ENCODE results near the gene SIGLEC6.

SIGLEC6 gene

GRCh38 chr19:51471527-51471926 is 59.9 kb downstream of the SIGLEC6 start:
- Histone ChIP-seq H3K9me3 (no peaks in the 10 kb centered on the region), H3K27ac (no peak overlapping the region)
- TF ChIP-seq, protein P1, sequence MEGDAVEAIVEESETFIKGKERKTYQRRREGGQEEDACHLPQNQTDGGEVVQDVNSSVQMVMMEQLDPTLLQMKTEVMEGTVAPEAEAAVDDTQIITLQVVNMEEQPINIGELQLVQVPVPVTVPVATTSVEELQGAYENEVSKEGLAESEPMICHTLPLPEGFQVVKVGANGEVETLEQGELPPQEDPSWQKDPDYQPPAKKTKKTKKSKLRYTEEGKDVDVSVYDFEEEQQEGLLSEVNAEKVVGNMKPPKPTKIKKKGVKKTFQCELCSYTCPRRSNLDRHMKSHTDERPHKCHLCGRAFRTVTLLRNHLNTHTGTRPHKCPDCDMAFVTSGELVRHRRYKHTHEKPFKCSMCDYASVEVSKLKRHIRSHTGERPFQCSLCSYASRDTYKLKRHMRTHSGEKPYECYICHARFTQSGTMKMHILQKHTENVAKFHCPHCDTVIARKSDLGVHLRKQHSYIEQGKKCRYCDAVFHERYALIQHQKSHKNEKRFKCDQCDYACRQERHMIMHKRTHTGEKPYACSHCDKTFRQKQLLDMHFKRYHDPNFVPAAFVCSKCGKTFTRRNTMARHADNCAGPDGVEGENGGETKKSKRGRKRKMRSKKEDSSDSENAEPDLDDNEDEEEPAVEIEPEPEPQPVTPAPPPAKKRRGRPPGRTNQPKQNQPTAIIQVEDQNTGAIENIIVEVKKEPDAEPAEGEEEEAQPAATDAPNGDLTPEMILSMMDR (IDR thresholded peaks at IDR 0.05), result no peak

DNA sequence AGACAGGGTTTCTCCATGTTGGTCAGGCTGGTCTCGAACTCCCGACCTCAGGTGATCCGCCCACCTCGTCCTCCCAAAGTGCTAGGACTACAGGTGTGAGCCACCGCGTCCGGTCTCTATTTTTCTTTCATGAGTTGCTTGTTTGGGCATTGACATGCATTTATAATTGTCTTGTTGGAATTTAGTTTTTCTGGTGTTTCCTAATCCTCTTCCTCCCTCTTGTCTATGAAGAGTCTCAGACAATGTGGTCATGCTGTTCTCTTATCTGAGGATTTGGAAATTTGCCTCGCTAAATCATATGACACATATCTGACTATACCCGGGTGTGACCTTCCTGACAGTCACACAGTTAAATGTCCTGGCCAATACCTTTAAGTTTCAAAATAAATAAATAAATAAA is 60.5 kb downstream of the SIGLEC6 start:
- Histone ChIP-seq H3K9me3 (no peaks in the 10 kb centered on the region), H3K27ac (no peak overlapping the region), H3K4me3 (ENCODE audit: low read depth in 1 of 2, low read length in 1 of 2) (no peak overlapping the region), H3K4me1 (ENCODE audit: control insufficient read depth in 1 of 2, insufficient read depth in 1 of 2, low read depth in 1 of 2, low read length in 1 of 2) (peaks cover 37 to 38% of the 10 kb centered on the region in 2 experiments), H3K27me3 (no peaks in the 10 kb centered on the region), H3K36me3 (no peaks in the 10 kb centered on the region)
- TF ChIP-seq, protein P1 (IDR thresholded peaks at IDR 0.05), result no peak

More at GRCh38 chr19:51471527-51471926, 59.9 kb downstream of the SIGLEC6 start:
- H3K4me3 ChIP-seq (ENCODE audit: low read depth in 1 of 2, low read length in 1 of 2), result no peak overlapping the region
- H3K4me1 ChIP-seq (ENCODE audit: control insufficient read depth in 1 of 2, insufficient read depth in 1 of 2, low read depth in 1 of 2, low read length in 1 of 2), result peaks cover 31 to 33% of the 10 kb centered on the region in 2 experiments
- H3K36me3 ChIP-seq, result no peaks in the 10 kb centered on the region
- no peaks in the 10 kb centered on the region for H3K27me3 ChIP-seq

DNA sequence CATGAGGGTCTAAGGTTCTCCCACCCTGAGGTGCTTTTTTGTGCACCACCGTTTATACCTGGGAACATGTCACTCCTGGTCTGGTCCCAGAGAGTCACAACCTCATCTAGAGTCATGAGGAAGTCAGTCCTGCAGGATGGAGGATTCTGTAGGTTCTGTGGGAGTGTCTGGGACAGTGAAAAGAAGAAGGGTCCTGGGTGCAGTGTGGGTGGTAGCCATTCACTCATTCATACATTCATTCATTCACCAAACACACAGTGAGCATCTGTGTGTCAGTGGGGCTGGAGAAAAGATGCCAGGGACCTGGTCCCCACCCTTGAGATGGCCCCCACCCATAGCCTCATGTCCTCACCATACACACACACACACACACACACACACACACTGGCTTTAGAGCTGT is 61.8 kb downstream of the SIGLEC6 start:
- Histone ChIP-seq H3K27ac (peak overlapping the region; percentile 55), H3K27me3 (no peaks in the 10 kb centered on the region), H3K9me3 (no peaks in the 10 kb centered on the region), H3K4me1 (ENCODE audit: control insufficient read depth in 1 of 2, insufficient read depth in 1 of 2, low read depth in 1 of 2, low read length in 1 of 2) (peaks cover 39 to 43% of the 10 kb centered on the region in 2 experiments), H3K4me3 (ENCODE audit: low read depth in 1 of 2, low read length in 1 of 2) (no peak overlapping the region), H3K36me3 (no peaks in the 10 kb centered on the region)
- TF ChIP-seq, protein P1 (IDR thresholded peaks at IDR 0.05), result no peak

- H3K4me1 ChIP-seq (ENCODE audit: control insufficient read depth in 1 of 2, insufficient read depth in 1 of 2, low read depth in 1 of 2, low read length in 1 of 2), result peaks cover 42 to 46% of the 10 kb centered on the region in 2 experiments
- H3K4me3 ChIP-seq (ENCODE audit: low read depth in 1 of 2, low read length in 1 of 2), result no peak overlapping the region
- peak overlapping the region; percentile 55 for H3K27ac ChIP-seq
- TF ChIP-seq, protein P1 (IDR thresholded peaks at IDR 0.05), result no peak
- no peaks in the 10 kb centered on the region for H3K27me3 ChIP-seq
- no peaks in the 10 kb centered on the region for H3K36me3 ChIP-seq
- no peaks in the 10 kb centered on the region for H3K9me3 ChIP-seq
These were observed 62.3 kb downstream of the SIGLEC6 start for GRCh38 chr19:51469162-51469561.

DNA sequence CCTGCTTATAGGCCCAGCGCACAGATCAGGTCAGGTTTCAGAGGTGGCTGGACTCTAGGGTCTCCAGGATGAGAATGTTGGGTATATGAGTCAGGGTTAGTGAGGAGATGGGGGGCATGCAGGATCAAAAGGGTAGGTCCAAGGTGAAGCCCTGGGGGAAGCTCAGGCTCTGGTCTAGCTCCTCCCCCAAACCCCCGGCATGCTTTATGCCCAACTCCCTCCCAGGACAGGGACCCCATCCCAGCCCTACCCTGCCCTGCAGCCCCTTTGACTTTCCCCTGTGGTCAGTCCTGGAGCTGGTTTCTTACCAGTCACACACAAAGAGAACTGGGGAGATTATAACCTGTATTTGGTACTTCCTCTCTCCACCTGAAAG is 62.9 kb downstream of the SIGLEC6 start:
- H3K36me3 ChIP-seq, result no peaks in the 10 kb centered on the region
- H3K4me1 ChIP-seq (ENCODE audit: control insufficient read depth in 1 of 2, insufficient read depth in 1 of 2, low read depth in 1 of 2, low read length in 1 of 2), result peaks cover 44 to 47% of the 10 kb centered on the region in 2 experiments
- no peaks in the 10 kb centered on the region for H3K9me3 ChIP-seq
- H3K27me3 ChIP-seq, result no peaks in the 10 kb centered on the region
- TF ChIP-seq, protein P1 (IDR thresholded peaks at IDR 0.05), result no peak
- H3K4me3 ChIP-seq (ENCODE audit: low read depth in 1 of 2, low read length in 1 of 2), result no peak overlapping the region
- peak overlapping the region; percentile 55 for H3K27ac ChIP-seq

Measured in neutrophil (primary cell).